Activated CD4-positive, alpha-beta T cell treated with anti-CD3 and anti-CD28 coated beads for 24 hours (primary cell): ENCODE results near the gene CARD11.

Source experiments
- DNase-seq, 2 donors: peaks; one replicate each; pipeline ENCODE4 v3.0.0-alpha.2; 2020; ENCODE audit warnings: low read depth in 2 of 2

The CARD11 gene

GRCh38 chr7:3043544-3044371 is at the start of gene CARD11:
Gene CARD11 (minus strand): TSS chr7:3043867. CDS start chr7:2958506, 85,361 bp downstream.
- peak; percentile 42 to 48 for DNase-seq

- DNase-seq, result peak; percentile 33 to 53
These were observed 48.8 kb upstream of the CARD11 start for GRCh38 chr7:3092468-3092867.

GRCh38 chr7:3091631-3092030 is 48.0 kb upstream of the CARD11 start:
- DNase-seq, result no peak

- DNase-seq, result no peak
These were observed 45.8 kb upstream of the CARD11 start for GRCh38 chr7:3089493-3089892.

GRCh38 chr7:3087243-3087755 is 43.6 kb upstream of the CARD11 start:
- DNase-seq, result no peak

- DNase-seq, result no peak
These were observed 39.7 kb upstream of the CARD11 start for GRCh38 chr7:3083350-3083749.

GRCh38 chr7:3082831-3083230 is 39.2 kb upstream of the CARD11 start:
- no peak for DNase-seq

GRCh38 chr7:3082386-3082785 is 38.7 kb upstream of the CARD11 start:
- DNase-seq, result no peak

- DNase-seq, result no peak
These were observed 36.4 kb upstream of the CARD11 start for GRCh38 chr7:3080106-3080505.

GRCh38 chr7:3078514-3078913 is 34.8 kb upstream of the CARD11 start:
- no peak for DNase-seq

- DNase-seq, result no peak
These were observed 33.0 kb upstream of the CARD11 start for GRCh38 chr7:3076700-3077099.

GRCh38 chr7:3076163-3076562 is 32.5 kb upstream of the CARD11 start:
- no peak for DNase-seq

- no peak for DNase-seq
These were observed 31.8 kb upstream of the CARD11 start for GRCh38 chr7:3075441-3075840.

- DNase-seq, result no peak
These were observed 30.8 kb upstream of the CARD11 start for GRCh38 chr7:3074459-3074821.

- DNase-seq, result no peak
These were observed 30.2 kb upstream of the CARD11 start for GRCh38 chr7:3073763-3074458.

GRCh38 chr7:3070908-3071307 is 27.2 kb upstream of the CARD11 start:
- no peak for DNase-seq

GRCh38 chr7:3069771-3070449 is 26.2 kb upstream of the CARD11 start:
- DNase-seq, result no peak

GRCh38 chr7:3068530-3068929 is 24.9 kb upstream of the CARD11 start:
- DNase-seq, result no peak

GRCh38 chr7:3067606-3068380 is 24.1 kb upstream of the CARD11 start:
- DNase-seq, result no peak

GRCh38 chr7:3067193-3067592 is 23.5 kb upstream of the CARD11 start:
- no peak for DNase-seq

- DNase-seq, result no peak
These were observed 22.8 kb upstream of the CARD11 start for GRCh38 chr7:3066506-3066905.

GRCh38 chr7:3065724-3066143 is 22.1 kb upstream of the CARD11 start:
- DNase-seq, result peak; percentile 42 to 54
